CD14-positive monocyte (primary cell): ENCODE results near the gene TNFRSF11A. TPM values are rescaled to one million over a fixed set of nuclear protein-coding genes. Genes with fewer than 3 reads are reported as not detected.
A peak's percentile ranks its signal among the peaks of the same experiment; 100 is the strongest.

ENCODE experiments used
- DNase-seq, 3 donors: peaks; one replicate each; pipeline ENCODE4 v3.0.0-alpha.2; 2011 to 2022
- H2AFZ ChIP-seq: 2 replicates; pipeline ENCODE4 v1.6.0; 2012; ENCODE audit warnings: mild to moderate bottlenecking, low read depth, low read length, inconsistent platforms; ENCODE audit not compliant: insufficient read depth, poor library complexity, severe bottlenecking
- H3K27ac ChIP-seq, 2 donors: 1 replicate in 1 of 2; 2 replicates in 1 of 2; pipeline ENCODE4 v1.5.1; 2012 to 2013; ENCODE audit warnings: low read length in 2 of 2, control low read depth in 1 of 2, inconsistent platforms in 1 of 2, low read depth in 1 of 2, mild to moderate bottlenecking in 1 of 2
- H3K27me3 ChIP-seq, 2 donors: one replicate each; pipeline versions ENCODE4 v1.6.0 to v1.6.1; 2011 to 2013; ENCODE audit warnings: low read length in 2 of 2; ENCODE audit not compliant: control insufficient read depth in 2 of 2, insufficient read depth in 2 of 2
- H3K36me3 ChIP-seq, 2 donors: replicated peaks in 1 of 2; 1 replicate in 1 of 2; 2 replicates in 1 of 2; pipeline versions ENCODE4 v1.5.1 to v1.6.1; 2012 to 2013; ENCODE audit warnings: low read length in 2 of 2, control low read depth in 1 of 2, inconsistent platforms in 1 of 2, mild to moderate bottlenecking in 1 of 2; ENCODE audit not compliant: insufficient read depth in 2 of 2, control insufficient read depth in 1 of 2
- H3K4me1 ChIP-seq, 2 donors: 1 replicate in 1 of 2; 2 replicates in 1 of 2; pipeline versions ENCODE4 v1.5.1 to v1.6.1; 2012 to 2013; ENCODE audit warnings: low read length in 2 of 2, control low read depth in 1 of 2, inconsistent platforms in 1 of 2, mild to moderate bottlenecking in 1 of 2, moderate library complexity in 1 of 2; ENCODE audit not compliant: insufficient read depth in 2 of 2, control insufficient read depth in 1 of 2
- H3K4me2 ChIP-seq: replicated peaks from 2 replicates; pipeline ENCODE3; 2012; ENCODE audit warnings: low read length, moderate library complexity, mild to moderate bottlenecking; ENCODE audit not compliant: poor library complexity, severe bottlenecking; ENCODE audit errors: extremely low read depth
- H3K4me3 ChIP-seq, 3 experiments: fragments of 200-600 bp in 1 of 3; sonication (generic) in 1 of 3; replicated peaks in 1 of 3; 1 replicate in 2 of 3; 2 replicates in 1 of 3; pipeline ENCODE4 v1.5.1; 2011 to 2013; ENCODE audit warnings: low read length in 3 of 3, mild to moderate bottlenecking in 3 of 3, control low read depth in 2 of 3, low read depth in 2 of 3, inconsistent platforms in 1 of 3, moderate library complexity in 1 of 3
- H3K79me2 ChIP-seq: 2 replicates; pipeline ENCODE4 v1.6.0; 2012; ENCODE audit warnings: mild to moderate bottlenecking, control low read depth, inconsistent platforms, low read length, moderate library complexity; ENCODE audit not compliant: insufficient read depth
- H3K9ac ChIP-seq: 2 replicates; pipeline ENCODE4 v1.6.0; 2017; ENCODE audit warnings: low read length, mild to moderate bottlenecking; ENCODE audit not compliant: insufficient read depth, poor library complexity, severe bottlenecking
- H3K9me3 ChIP-seq, 2 donors: replicated peaks in 1 of 2; 1 replicate in 1 of 2; 2 replicates in 1 of 2; pipeline versions ENCODE4 v1.5.1 to v1.6.1; 2012 to 2013; ENCODE audit warnings: low read length in 2 of 2, control low read depth in 1 of 2; ENCODE audit not compliant: control insufficient read depth in 1 of 2, insufficient read depth in 1 of 2
- H4K20me1 ChIP-seq: 2 replicates; pipeline ENCODE4 v1.6.0; 2012; ENCODE audit warnings: mild to moderate bottlenecking, low read length, control low read depth, moderate library complexity; ENCODE audit not compliant: insufficient read depth
- H3K27ac Mint-ChIP-seq, 7 donors: one replicate each; pipeline ENCODE4 v1.8.0; 2020; ENCODE audit warnings: mild to moderate bottlenecking in 7 of 7, mixed read lengths in 7 of 7, moderate library complexity in 6 of 7, inconsistent platforms in 2 of 7
- H3K27me3 Mint-ChIP-seq, 3 donors: one replicate each; pipeline ENCODE4 v1.8.0; 2021 to 2022; ENCODE audit warnings: low read depth in 3 of 3, mild to moderate bottlenecking in 3 of 3, mixed read lengths in 3 of 3, moderate library complexity in 3 of 3, inconsistent platforms in 1 of 3
- H3K36me3 Mint-ChIP-seq, 2 donors: one replicate each; pipeline ENCODE4 v1.8.0; 2020; ENCODE audit warnings: mixed read lengths in 2 of 2, inconsistent platforms in 1 of 2, mild to moderate bottlenecking in 1 of 2
- H3K4me1 Mint-ChIP-seq: one replicate; pipeline ENCODE4 v1.8.0; 2020; ENCODE audit warnings: mild to moderate bottlenecking, mixed read lengths
- H3K4me3 Mint-ChIP-seq, 2 donors: one replicate each; pipeline ENCODE4 v1.8.0; 2020; ENCODE audit warnings: mild to moderate bottlenecking in 2 of 2, mixed read lengths in 2 of 2, moderate library complexity in 1 of 2
- H3K9me3 Mint-ChIP-seq, 7 donors: one replicate each; pipeline ENCODE4 v1.8.0; 2020 to 2022; ENCODE audit warnings: mixed read lengths in 7 of 7, mild to moderate bottlenecking in 6 of 7, moderate library complexity in 6 of 7, inconsistent platforms in 2 of 7
- WGBS: methylation state at CpG from one replicate; pipeline ENCODE4 v1.1.5; 2013; ENCODE audit warnings: missing lambda C conversion rate; ENCODE audit not compliant: insufficient coverage; 5-methylcytosine and 5-hydroxymethylcytosine counted together
- intact Hi-C, 2 donors: fragments of 100-400 bp; cut with micrococcal nuclease; formaldehyde crosslinking; loops; one replicate each; pipeline versions ENCODE4 v1.15.0 to v1.15.1; 2023
- polyA plus RNA-seq, 3 donors: library from polyadenylated mRNA; depleted of rRNA in 1 of 3; unstranded in 2 of 3; stranded (reverse) in 1 of 3; fragments of 300-500 nt in 2 of 3; fragments of >200 nt in 1 of 3; fragmentation: Illumina TruSeq in 2 of 3; gene quantifications; 1 replicate in 2 of 3; 2 replicates in 1 of 3; pipeline ENCODE4 v1.2.3, GENCODE V29; 2012 to 2021
- TF ChIP-seq, protein P1 (sequence below): fragments of 200-600 bp; IDR thresholded peaks from one replicate; pipeline ENCODE4 v1.8.0; 2022; ENCODE audit warnings: antibody characterized with exemption, mild to moderate bottlenecking

The TNFRSF11A gene
- polyA plus RNA-seq, 3 donors, result 0.05 to 0.67 (median 0.24) TPM

DNA sequence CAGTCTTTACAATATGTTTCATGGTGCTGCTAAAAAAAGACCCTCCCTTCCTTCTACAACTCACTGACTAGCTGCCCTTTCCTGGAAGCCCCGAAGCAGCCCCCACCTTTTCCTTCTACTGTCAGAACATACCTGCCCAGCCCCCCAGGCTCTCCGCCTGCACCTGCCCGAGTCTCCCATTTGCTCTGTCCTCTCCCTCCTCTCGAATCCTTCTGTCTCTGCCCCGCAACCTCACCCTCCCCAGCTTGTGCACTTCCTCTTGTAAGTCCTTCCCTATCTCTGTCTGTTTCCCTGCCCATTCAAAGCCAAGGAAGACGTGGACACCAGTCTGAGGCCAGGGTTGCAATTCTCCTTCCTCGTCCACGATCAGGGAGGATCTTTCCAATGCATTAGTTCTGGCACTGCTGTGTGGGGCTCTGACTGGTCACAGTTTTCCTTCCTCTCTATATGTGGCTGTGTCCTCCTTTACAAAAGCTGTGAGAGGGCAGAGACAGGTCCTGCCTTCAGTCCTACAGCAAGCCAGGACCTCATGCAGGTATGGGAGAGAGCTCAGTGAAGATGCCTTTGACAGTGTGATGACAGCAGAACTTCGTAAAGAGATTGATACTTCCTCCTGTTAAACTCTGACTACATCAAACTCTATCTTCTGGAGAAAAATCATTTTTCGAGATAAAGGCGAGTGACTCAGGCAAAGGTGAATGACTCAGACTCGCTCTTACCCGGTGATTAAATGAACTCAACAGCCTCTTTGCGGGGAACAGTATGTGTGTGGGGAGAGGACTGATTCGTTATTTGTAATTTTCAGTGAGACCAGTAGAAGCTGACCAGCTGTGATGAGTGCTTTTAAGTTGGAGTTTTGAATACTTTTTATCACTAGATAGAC, 14.2 kb downstream of the TNFRSF11A start:
- no peaks in the 10 kb centered on the region for H3K36me3 Mint-ChIP-seq
- no peak overlapping the region for H3K4me2 ChIP-seq

DNA sequence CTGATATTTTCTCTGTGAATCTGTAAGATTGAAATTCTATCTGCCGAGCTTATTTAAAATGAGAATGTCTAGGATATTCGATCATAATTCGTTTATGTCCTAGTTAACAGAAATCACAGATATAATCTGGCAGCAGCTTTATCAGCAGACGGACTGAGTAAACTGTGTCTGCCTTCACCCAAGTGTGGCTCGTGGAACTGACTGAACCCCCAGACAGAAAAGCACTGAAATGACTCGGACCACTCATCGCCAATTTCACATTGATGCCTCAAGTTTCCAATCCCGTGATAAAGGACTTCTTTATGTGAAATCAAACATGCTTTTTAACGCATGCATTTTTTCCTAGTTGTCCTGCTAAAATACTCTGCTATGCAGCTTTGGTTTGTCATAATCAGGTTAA, 15.9 kb downstream of the TNFRSF11A start:
- H3K4me1 Mint-ChIP-seq, result peaks cover 9% of the 10 kb centered on the region
- H3K27ac Mint-ChIP-seq, result no peak overlapping the region
- intact Hi-C loops, result no loop called here
- no peak overlapping the region for H3K27ac ChIP-seq
- H3K27me3 ChIP-seq, result no peaks in the 10 kb centered on the region
- H3K79me2 ChIP-seq, result no peaks in the 10 kb centered on the region
- peaks cover 8 to 12% of the 10 kb centered on the region in 2 donors for H3K4me1 ChIP-seq
- H3K4me3 ChIP-seq, result no peak overlapping the region
- H3K4me3 Mint-ChIP-seq, result no peak overlapping the region
- H3K36me3 Mint-ChIP-seq, result no peaks in the 10 kb centered on the region
- H3K9ac ChIP-seq, result no peak overlapping the region
- no peaks in the 10 kb centered on the region for H3K9me3 Mint-ChIP-seq
- TF ChIP-seq, protein P1, sequence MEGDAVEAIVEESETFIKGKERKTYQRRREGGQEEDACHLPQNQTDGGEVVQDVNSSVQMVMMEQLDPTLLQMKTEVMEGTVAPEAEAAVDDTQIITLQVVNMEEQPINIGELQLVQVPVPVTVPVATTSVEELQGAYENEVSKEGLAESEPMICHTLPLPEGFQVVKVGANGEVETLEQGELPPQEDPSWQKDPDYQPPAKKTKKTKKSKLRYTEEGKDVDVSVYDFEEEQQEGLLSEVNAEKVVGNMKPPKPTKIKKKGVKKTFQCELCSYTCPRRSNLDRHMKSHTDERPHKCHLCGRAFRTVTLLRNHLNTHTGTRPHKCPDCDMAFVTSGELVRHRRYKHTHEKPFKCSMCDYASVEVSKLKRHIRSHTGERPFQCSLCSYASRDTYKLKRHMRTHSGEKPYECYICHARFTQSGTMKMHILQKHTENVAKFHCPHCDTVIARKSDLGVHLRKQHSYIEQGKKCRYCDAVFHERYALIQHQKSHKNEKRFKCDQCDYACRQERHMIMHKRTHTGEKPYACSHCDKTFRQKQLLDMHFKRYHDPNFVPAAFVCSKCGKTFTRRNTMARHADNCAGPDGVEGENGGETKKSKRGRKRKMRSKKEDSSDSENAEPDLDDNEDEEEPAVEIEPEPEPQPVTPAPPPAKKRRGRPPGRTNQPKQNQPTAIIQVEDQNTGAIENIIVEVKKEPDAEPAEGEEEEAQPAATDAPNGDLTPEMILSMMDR, result no peak
- H3K4me2 ChIP-seq, result no peak overlapping the region
- no peaks in the 10 kb centered on the region for H4K20me1 ChIP-seq
- DNase-seq, result no peak
- H3K36me3 ChIP-seq, result no peaks in the 10 kb centered on the region
- no peak overlapping the region for H2AFZ ChIP-seq
- 97% methylated on average over 9 of the region's 9 CpGs for WGBS
- peaks cover 7 to 19% (median 12%) of the 10 kb centered on the region in 3 donors for H3K27me3 Mint-ChIP-seq
- no peaks in the 10 kb centered on the region for H3K9me3 ChIP-seq

More for the DNA sequence above, 14.2 kb downstream of the TNFRSF11A start:
- no peak overlapping the region for H2AFZ ChIP-seq
- peak overlapping the region in 1 of 2 donors; percentile 68 for H3K4me3 Mint-ChIP-seq
- DNase-seq, result peak; percentile 18 to 36 (median 21)
- peaks cover 9% of the 10 kb centered on the region for H3K4me1 Mint-ChIP-seq
- intact Hi-C loops, result loop anchor here in 1 of 2 donors (10.0 kb wide), 1 partner anchor 75 kb away; no protein-coding TSS in a partner anchor
- no peaks in the 10 kb centered on the region for H4K20me1 ChIP-seq
- no peaks in the 10 kb centered on the region for H3K36me3 ChIP-seq
- H3K9ac ChIP-seq, result no peak overlapping the region
- no peak overlapping the region for H3K4me3 ChIP-seq
- peaks cover 7 to 22% (median 16%) of the 10 kb centered on the region in 3 donors for H3K27me3 Mint-ChIP-seq
- TF ChIP-seq, protein P1, result no peak
- H3K79me2 ChIP-seq, result no peaks in the 10 kb centered on the region
- H3K27ac Mint-ChIP-seq, result peak overlapping the region in 1 of 7 donors; percentile 58
- 54% methylated on average over 10 of the region's 15 CpGs for WGBS
- H3K9me3 Mint-ChIP-seq, result no peaks in the 10 kb centered on the region
- H3K27me3 ChIP-seq, result peaks cover 0 to 5% of the 10 kb centered on the region in 2 donors
- H3K4me1 ChIP-seq, result peaks cover 8 to 12% of the 10 kb centered on the region in 2 donors
- no peaks in the 10 kb centered on the region for H3K9me3 ChIP-seq
- H3K27ac ChIP-seq, result no peak overlapping the region
